Esophagus muscularis mucosa (tissue), 4 donors: ENCODE results near the gene HOXB5. TPM values are rescaled to one million over a fixed set of nuclear protein-coding genes. Genes with fewer than 3 reads are reported as not detected.
A peak's percentile ranks its signal among the peaks of the same experiment; 100 is the strongest.

Experiments
- DNase-seq: peaks from one replicate; pipeline ENCODE4 v3.0.0-alpha.2; 2017; ENCODE audit errors: extremely low spot score
- H3K27ac ChIP-seq, 4 donors: fragments of 200-600 bp; sonication (generic); replicated peaks in 1 of 4; 1 replicate in 3 of 4; 2 replicates in 1 of 4; pipeline ENCODE4 v1.5.1; 2016 to 2019; ENCODE audit warnings: mild to moderate bottlenecking in 1 of 4
- H3K27me3 ChIP-seq, 4 donors: fragments of 200-600 bp; sonication (generic); one replicate each; pipeline versions ENCODE4 v1.5.1 to v1.6.0; 2016 to 2019
- H3K36me3 ChIP-seq, 4 donors: fragments of 200-600 bp; sonication (generic); one replicate each; pipeline ENCODE4 v1.5.1; 2016 to 2019
- H3K4me1 ChIP-seq, 4 donors: fragments of 200-600 bp; sonication (generic); one replicate each; pipeline ENCODE4 v1.5.1; 2016 to 2019
- H3K4me3 ChIP-seq, 4 donors: fragments of 200-600 bp; sonication (generic); 1 replicate in 2 of 4; 2 replicates in 2 of 4; pipeline ENCODE4 v1.5.1; 2016 to 2019; ENCODE audit warnings: mild to moderate bottlenecking in 4 of 4, moderate library complexity in 1 of 4
- H3K9me3 ChIP-seq, 4 donors: fragments of 200-600 bp; sonication (generic); 1 replicate in 3 of 4; 2 replicates in 1 of 4; pipeline ENCODE4 v1.5.1; 2016 to 2019
- EP300 ChIP-seq: sonication (generic); formaldehyde crosslinking; IDR thresholded peaks from one replicate; pipeline ENCODE4 v1.6.1; 2017; ENCODE audit warnings: antibody characterized with exemption
- POLR2A ChIP-seq: fragments of 450-650 bp; IDR thresholded peaks from one replicate; pipeline ENCODE4 v1.6.1; 2017; ENCODE audit warnings: antibody characterized with exemption, moderate library complexity, mild to moderate bottlenecking, low read depth
- POLR2AphosphoS5 ChIP-seq, 2 donors: sonication (generic); formaldehyde crosslinking; IDR thresholded peaks; one replicate each; pipeline ENCODE4 v1.6.1; 2017; ENCODE audit warnings: antibody characterized with exemption in 2 of 2
- WGBS: methylation state at CpG from one replicate; pipeline ENCODE4 v1.1.5; 2018; 5-methylcytosine and 5-hydroxymethylcytosine counted together
- intact Hi-C: fragments of 100-400 bp; cut with DNase I; formaldehyde crosslinking; loops from one replicate; pipeline ENCODE4 v1.15.1; 2023
- total RNA-seq, 4 donors: library from RNA; depleted of rRNA; stranded (reverse); fragments of >200 nt; gene quantifications; one replicate each; pipeline versions ENCODE4 v1.1.0 to v1.2.1, GENCODE V29; 2016
- TF ChIP-seq, protein P1 (sequence below), 3 experiments: fragments of 200-600 bp in 2 of 3; fragments of 450-650 bp in 1 of 3; sonication (generic) in 2 of 3; IDR thresholded peaks; one replicate each; pipeline ENCODE4 v1.5.1; 2017 to 2019; ENCODE audit warnings: antibody characterized with exemption in 3 of 3, mild to moderate bottlenecking in 2 of 3, moderate library complexity in 1 of 3

HOXB5 gene
- total RNA-seq, 4 donors from 2014 or later, result 0.17 to 0.83 (median 0.36) TPM

GRCh38 chr17:48544349-48545021 lies 49.1 kb downstream of the HOXB5 start:
- H3K36me3 ChIP-seq, result no peaks in the 10 kb centered on the region
- no peaks in the 10 kb centered on the region for H3K9me3 ChIP-seq
- intact Hi-C loops, result no loop called here
- H3K27ac ChIP-seq, result peak overlapping the region; percentile 91 to 97 (median 96)
- no peaks in the 10 kb centered on the region for H3K27me3 ChIP-seq
- peak; percentile 98 for DNase-seq
- H3K4me3 ChIP-seq, result peak overlapping the region; percentile 79 to 89 (median 80)
- H3K4me1 ChIP-seq, result peaks cover 42 to 65% (median 63%) of the 10 kb centered on the region in 4 donors
- peak; percentile 75 to 88 for TF ChIP-seq POLR2AphosphoS5 (IDR thresholded peaks at IDR 0.05)
- TF ChIP-seq POLR2A, result no peak
- TF ChIP-seq, protein P1, sequence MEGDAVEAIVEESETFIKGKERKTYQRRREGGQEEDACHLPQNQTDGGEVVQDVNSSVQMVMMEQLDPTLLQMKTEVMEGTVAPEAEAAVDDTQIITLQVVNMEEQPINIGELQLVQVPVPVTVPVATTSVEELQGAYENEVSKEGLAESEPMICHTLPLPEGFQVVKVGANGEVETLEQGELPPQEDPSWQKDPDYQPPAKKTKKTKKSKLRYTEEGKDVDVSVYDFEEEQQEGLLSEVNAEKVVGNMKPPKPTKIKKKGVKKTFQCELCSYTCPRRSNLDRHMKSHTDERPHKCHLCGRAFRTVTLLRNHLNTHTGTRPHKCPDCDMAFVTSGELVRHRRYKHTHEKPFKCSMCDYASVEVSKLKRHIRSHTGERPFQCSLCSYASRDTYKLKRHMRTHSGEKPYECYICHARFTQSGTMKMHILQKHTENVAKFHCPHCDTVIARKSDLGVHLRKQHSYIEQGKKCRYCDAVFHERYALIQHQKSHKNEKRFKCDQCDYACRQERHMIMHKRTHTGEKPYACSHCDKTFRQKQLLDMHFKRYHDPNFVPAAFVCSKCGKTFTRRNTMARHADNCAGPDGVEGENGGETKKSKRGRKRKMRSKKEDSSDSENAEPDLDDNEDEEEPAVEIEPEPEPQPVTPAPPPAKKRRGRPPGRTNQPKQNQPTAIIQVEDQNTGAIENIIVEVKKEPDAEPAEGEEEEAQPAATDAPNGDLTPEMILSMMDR (IDR thresholded peaks at IDR 0.05), result peak in 1 of 3 experiments; percentile 14
- TF ChIP-seq EP300, result no peak
- under 1% methylated on average over 21 of the region's 38 CpGs for WGBS

DNA sequence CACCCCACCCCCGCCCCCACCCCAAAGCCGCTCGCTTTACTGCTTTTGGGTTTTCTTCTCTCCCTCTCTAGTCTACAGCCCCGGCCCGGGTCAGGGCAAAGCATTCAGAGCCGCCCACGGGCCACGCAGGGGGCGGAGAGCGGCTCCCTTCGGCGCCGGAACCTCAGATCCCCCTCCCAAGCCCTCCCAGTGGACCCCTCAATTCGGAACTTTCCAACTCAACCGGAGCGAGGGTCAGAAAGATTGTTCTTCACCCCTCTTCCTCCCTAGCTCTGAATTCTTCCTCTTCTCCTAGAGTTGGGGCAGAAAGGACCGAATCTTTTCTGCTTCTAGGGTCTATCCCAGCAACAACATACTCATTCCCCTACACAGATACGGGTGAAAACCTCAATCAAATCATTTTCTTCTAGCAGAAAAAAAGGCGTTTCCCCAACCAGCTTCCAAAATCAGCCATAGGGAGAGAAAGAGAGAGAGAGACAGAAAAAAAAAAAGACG lies 49.7 kb downstream of the HOXB5 start:
- H3K4me3 ChIP-seq, result peak overlapping the region; percentile 79 to 89 (median 80)
- no peak for DNase-seq
- H3K27me3 ChIP-seq, result no peaks in the 10 kb centered on the region
- peaks cover 38 to 59% (median 58%) of the 10 kb centered on the region in 4 donors for H3K4me1 ChIP-seq
- H3K9me3 ChIP-seq, result no peaks in the 10 kb centered on the region
- peak overlapping the region; percentile 91 to 97 (median 96) for H3K27ac ChIP-seq
- no peaks in the 10 kb centered on the region for H3K36me3 ChIP-seq
- 1% methylated on average over 20 of the region's 20 CpGs for WGBS
- TF ChIP-seq, protein P1 (IDR thresholded peaks at IDR 0.05), result no peak
- TF ChIP-seq POLR2AphosphoS5 (IDR thresholded peaks at IDR 0.05) (no peak), EP300 (no peak), POLR2A (no peak)
- intact Hi-C loops, result loop anchor here (2.0 kb wide), 1 partner anchor 33 kb away; no protein-coding TSS in a partner anchor

- TF ChIP-seq, protein P1 (IDR thresholded peaks at IDR 0.05), result peak in 2 of 3 experiments; percentile 14 to 32
- no peak for TF ChIP-seq POLR2A
- TF ChIP-seq POLR2AphosphoS5 (IDR thresholded peaks at IDR 0.05), result peak in 1 of 2 donors; percentile 24
- H3K36me3 ChIP-seq, result no peaks in the 10 kb centered on the region
- no peaks in the 10 kb centered on the region for H3K9me3 ChIP-seq
- no peak for DNase-seq
- intact Hi-C loops, result loop anchor here (2.0 kb wide), 1 partner anchor 34 kb away; no protein-coding TSS in a partner anchor
- WGBS, result 2% methylated on average over 30 of the region's 72 CpGs
- peaks cover 38 to 53% (median 51%) of the 10 kb centered on the region in 4 donors for H3K4me1 ChIP-seq
- no peaks in the 10 kb centered on the region for H3K27me3 ChIP-seq
- H3K4me3 ChIP-seq, result peak overlapping the region; percentile 79 to 89 (median 80)
- H3K27ac ChIP-seq, result peak overlapping the region; percentile 91 to 97 (median 96)
These were observed 50.3 kb downstream of the HOXB5 start for GRCh38 chr17:48543107-48543853.

GRCh38 chr17:48542698-48543106 lies 50.9 kb downstream of the HOXB5 start:
- Histone ChIP-seq H3K27ac (peak overlapping the region; percentile 91 to 97 (median 96)), H3K36me3 (no peaks in the 10 kb centered on the region), H3K4me3 (peak overlapping the region; percentile 79 to 89 (median 80)), H3K9me3 (no peaks in the 10 kb centered on the region), H3K27me3 (no peaks in the 10 kb centered on the region), H3K4me1 (peaks cover 37 to 47% (median 46%) of the 10 kb centered on the region in 4 donors)
- TF ChIP-seq POLR2AphosphoS5 (IDR thresholded peaks at IDR 0.05), result no peak
- intact Hi-C loops, result loop anchor here (2.0 kb wide), 1 partner anchor 34 kb away; no protein-coding TSS in a partner anchor
- WGBS, result 1% methylated on average over 12 of the region's 12 CpGs
- DNase-seq, result no peak
